Measurements from ENCODE around the gene OR7D2.

GRCh38 chr19:9132422-9132821 lies 46.4 kb upstream of the OR7D2 start:
- TF ChIP-seq CTCF (IDR thresholded peaks at IDR 0.05) (no peak), POLR2A (IDR thresholded peaks at IDR 0.05) (no peak)

All from vagina (tissue), 2 donors.